OCI-LY1 (cell line): ENCODE data around the gene APBA1.

Source experiments
- H2AFZ ChIP-seq: fragments of 200-600 bp; sonication (generic), shearing (Covaris generic); 2 replicates; pipeline ENCODE4 v1.6.0; 2014; ENCODE audit warnings: antibody characterized with exemption, mild to moderate bottlenecking, low read length
- H3F3A ChIP-seq: fragments of 200-600 bp; sonication (generic), shearing (Covaris generic); 2 replicates; pipeline ENCODE4 v1.6.0; 2014; ENCODE audit warnings: mild to moderate bottlenecking, antibody characterized with exemption, low read length, moderate library complexity; ENCODE audit not compliant: insufficient read depth
- H3K27ac ChIP-seq: fragments of 200-600 bp; sonication (generic); 2 replicates; pipeline ENCODE4 v1.5.1; 2014; ENCODE audit warnings: low read length, mixed run types, mild to moderate bottlenecking, low read depth; ENCODE audit not compliant: poor library complexity, severe bottlenecking
- H3K27me3 ChIP-seq: fragments of 200-600 bp; sonication (generic); 2 replicates; pipeline ENCODE4 v1.6.0; 2014; ENCODE audit warnings: antibody characterized with exemption, mild to moderate bottlenecking, low read length, moderate library complexity; ENCODE audit not compliant: insufficient read depth
- H3K36me3 ChIP-seq: fragments of 200-600 bp; sonication (generic); 2 replicates; pipeline ENCODE4 v1.6.1; 2014; ENCODE audit warnings: mild to moderate bottlenecking, antibody characterized with exemption, low read length, moderate library complexity, mixed read lengths; ENCODE audit not compliant: insufficient read depth
- H3K4me1 ChIP-seq: fragments of 200-600 bp; sonication (generic); 2 replicates; pipeline ENCODE4 v1.5.1; 2014; ENCODE audit warnings: mild to moderate bottlenecking, low read length, moderate library complexity; ENCODE audit not compliant: insufficient read depth, severe bottlenecking
- H3K4me2 ChIP-seq: fragments of 200-600 bp; sonication (generic), shearing (Covaris generic); 2 replicates; pipeline ENCODE4 v1.6.1; 2014; ENCODE audit warnings: low read length
- H3K4me3 ChIP-seq: fragments of 200-600 bp; sonication (generic); 2 replicates; pipeline ENCODE4 v1.5.1; 2014; ENCODE audit warnings: low read length, low read depth, mild to moderate bottlenecking, mixed read lengths; ENCODE audit not compliant: poor library complexity, severe bottlenecking
- H3K79me2 ChIP-seq: fragments of 200-600 bp; shearing (Covaris generic); 2 replicates; pipeline ENCODE4 v1.6.1; 2016; ENCODE audit warnings: mixed run types, low read length, mixed read lengths; ENCODE audit not compliant: insufficient read depth
- H3K9ac ChIP-seq: fragments of 200-600 bp; sonication (generic), shearing (Covaris generic); 2 replicates; pipeline ENCODE4 v1.6.1; 2014; ENCODE audit warnings: mild to moderate bottlenecking, low read length, mixed read lengths
- H3K9me2 ChIP-seq: fragments of 200-600 bp; sonication (generic), shearing (Covaris generic); 2 replicates; pipeline ENCODE4 v1.6.1; 2014; ENCODE audit warnings: low read depth, mild to moderate bottlenecking, low read length, mixed read lengths
- H3K9me3 ChIP-seq: fragments of 200-600 bp; shearing (Covaris generic); 2 replicates; pipeline ENCODE4 v1.6.1; 2014; ENCODE audit warnings: low read length, mixed read lengths
- H4K20me1 ChIP-seq: fragments of 200-600 bp; sonication (generic), shearing (Covaris generic); 2 replicates; pipeline ENCODE4 v1.6.0; 2016; ENCODE audit warnings: mild to moderate bottlenecking, low read length; ENCODE audit not compliant: insufficient read depth
- EZH2 ChIP-seq: fragments of 200-600 bp; sonication (generic), shearing (Covaris generic); IDR thresholded peaks from 2 replicates; pipeline ENCODE4 v1.8.0; 2017; ENCODE audit warnings: borderline replicate concordance, mixed run types, mild to moderate bottlenecking, antibody characterized with exemption, low read length, moderate library complexity, mixed read lengths
- TF ChIP-seq, protein P1 (sequence below): fragments of 200-600 bp; sonication (generic), shearing (Covaris generic); IDR thresholded peaks from 2 replicates; pipeline ENCODE4 v1.5.1; 2017; ENCODE audit warnings: mild to moderate bottlenecking, antibody characterized with exemption, low read length, moderate library complexity, mixed read lengths

APBA1 gene

DNA sequence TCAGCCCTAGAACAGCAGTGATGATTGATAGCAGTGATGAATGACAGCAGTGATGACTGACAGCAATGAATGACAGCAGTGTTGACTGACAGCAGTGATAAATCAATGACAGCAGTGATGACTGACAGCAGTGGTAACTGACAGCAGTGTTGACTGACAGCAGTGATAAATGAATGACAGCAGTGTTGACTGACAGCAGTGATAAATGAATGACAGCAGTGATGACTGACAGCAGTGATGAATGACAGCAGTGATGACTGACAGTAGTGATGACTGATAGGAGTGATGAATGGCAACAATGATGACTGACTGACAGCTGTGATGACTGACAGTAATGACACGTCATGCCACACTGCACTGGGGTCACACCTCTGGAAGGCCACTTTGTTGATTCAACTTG lies 240.4 kb downstream of the APBA1 start:
- Histone ChIP-seq H4K20me1 (no peaks in the 10 kb centered on the region), H3K4me3 (no peak overlapping the region), H3K4me1 (no peaks in the 10 kb centered on the region), H3K27me3 (no peaks in the 10 kb centered on the region; the same call in 1 of the 2 replicates), H3F3A (no peaks in the 10 kb centered on the region), H2AFZ (no peak overlapping the region), H3K4me2 (no peak overlapping the region), H3K79me2 (no peaks in the 10 kb centered on the region), H3K9ac (no peak overlapping the region), H3K9me2 (no peaks in the 10 kb centered on the region), H3K9me3 (no peaks in the 10 kb centered on the region), H3K36me3 (no peaks in the 10 kb centered on the region), H3K27ac (no peak overlapping the region)
- TF ChIP-seq EZH2 = no peak
- TF ChIP-seq, protein P1, sequence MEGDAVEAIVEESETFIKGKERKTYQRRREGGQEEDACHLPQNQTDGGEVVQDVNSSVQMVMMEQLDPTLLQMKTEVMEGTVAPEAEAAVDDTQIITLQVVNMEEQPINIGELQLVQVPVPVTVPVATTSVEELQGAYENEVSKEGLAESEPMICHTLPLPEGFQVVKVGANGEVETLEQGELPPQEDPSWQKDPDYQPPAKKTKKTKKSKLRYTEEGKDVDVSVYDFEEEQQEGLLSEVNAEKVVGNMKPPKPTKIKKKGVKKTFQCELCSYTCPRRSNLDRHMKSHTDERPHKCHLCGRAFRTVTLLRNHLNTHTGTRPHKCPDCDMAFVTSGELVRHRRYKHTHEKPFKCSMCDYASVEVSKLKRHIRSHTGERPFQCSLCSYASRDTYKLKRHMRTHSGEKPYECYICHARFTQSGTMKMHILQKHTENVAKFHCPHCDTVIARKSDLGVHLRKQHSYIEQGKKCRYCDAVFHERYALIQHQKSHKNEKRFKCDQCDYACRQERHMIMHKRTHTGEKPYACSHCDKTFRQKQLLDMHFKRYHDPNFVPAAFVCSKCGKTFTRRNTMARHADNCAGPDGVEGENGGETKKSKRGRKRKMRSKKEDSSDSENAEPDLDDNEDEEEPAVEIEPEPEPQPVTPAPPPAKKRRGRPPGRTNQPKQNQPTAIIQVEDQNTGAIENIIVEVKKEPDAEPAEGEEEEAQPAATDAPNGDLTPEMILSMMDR = no peak

DNA sequence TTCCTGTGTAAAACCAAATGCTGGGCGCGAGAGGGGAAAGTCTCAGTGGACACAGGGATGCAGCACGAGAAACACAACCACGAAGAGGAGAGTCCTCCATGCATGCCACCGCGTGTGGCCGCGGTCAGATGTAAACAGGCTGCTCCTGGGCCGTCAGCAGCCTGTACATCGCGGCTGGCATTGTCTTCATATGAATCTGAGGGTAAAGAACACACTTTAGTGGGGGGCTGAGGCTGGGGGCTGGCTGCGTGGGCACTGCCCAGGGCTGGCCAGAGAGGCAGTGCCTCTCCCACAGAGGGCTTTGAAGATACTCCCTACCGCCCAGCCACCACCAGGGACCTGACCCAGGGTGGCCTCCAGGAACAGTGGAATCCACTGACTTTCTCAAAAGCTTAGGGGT lies 241.0 kb downstream of the APBA1 start:
- Histone ChIP-seq H3K27ac (no peak overlapping the region), H3K4me3 (no peak overlapping the region), H3K79me2 (no peaks in the 10 kb centered on the region), H3K27me3 (no peaks in the 10 kb centered on the region; the same call in 1 of the 2 replicates), H3K9ac (no peak overlapping the region), H3F3A (no peaks in the 10 kb centered on the region), H4K20me1 (no peaks in the 10 kb centered on the region), H3K4me1 (no peaks in the 10 kb centered on the region), H3K9me3 (no peaks in the 10 kb centered on the region), H2AFZ (no peak overlapping the region), H3K9me2 (no peaks in the 10 kb centered on the region), H3K36me3 (no peaks in the 10 kb centered on the region), H3K4me2 (no peak overlapping the region)
- TF ChIP-seq, protein P1 = no peak
- TF ChIP-seq EZH2 = no peak

DNA sequence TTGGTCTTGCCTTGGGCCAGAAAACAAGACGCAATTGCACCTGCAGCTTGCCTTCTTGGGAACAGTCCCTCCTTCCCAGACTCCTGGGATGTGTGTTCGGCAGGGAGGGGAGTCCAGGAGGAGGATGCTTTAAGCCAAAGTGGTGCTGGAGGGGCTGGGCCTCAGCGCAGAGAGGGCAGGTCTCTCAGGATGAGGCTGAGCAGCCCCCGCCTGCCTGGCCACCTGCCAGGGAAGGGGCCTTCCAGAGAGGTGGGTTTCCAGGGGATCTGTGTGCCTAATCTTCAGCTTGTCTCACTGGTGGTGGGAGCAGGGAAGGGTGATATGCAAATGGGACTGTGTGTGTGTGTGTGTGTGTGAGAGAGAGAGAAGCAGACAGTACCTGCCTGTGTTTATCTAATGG lies 242.0 kb downstream of the APBA1 start:
- Histone ChIP-seq H3K27me3 (no peaks in the 10 kb centered on the region; the same call in 1 of the 2 replicates), H3K4me2 (no peak overlapping the region), H3K9ac (no peak overlapping the region), H3K27ac (no peak overlapping the region), H3K4me3 (no peak overlapping the region), H3K36me3 (no peaks in the 10 kb centered on the region), H3K4me1 (no peaks in the 10 kb centered on the region), H4K20me1 (no peaks in the 10 kb centered on the region), H3K79me2 (no peaks in the 10 kb centered on the region), H3K9me3 (no peaks in the 10 kb centered on the region), H2AFZ (no peak overlapping the region), H3K9me2 (no peaks in the 10 kb centered on the region), H3F3A (no peaks in the 10 kb centered on the region)
- TF ChIP-seq EZH2 = no peak
- TF ChIP-seq, protein P1 = no peak
